Mucosa of stomach (tissue), 1 donor: ENCODE results near the gene AQP9.
"Not testable (repeated sequence)": the region's sequence is repeated elsewhere in the genome, so short reads cannot be mapped to it uniquely, and the experiment has no call there.

Experiments
- H3K27me3 ChIP-seq: one replicate; pipeline ENCODE4 v1.7.0; 2013; ENCODE audit warnings: mild to moderate bottlenecking, low read length; ENCODE audit not compliant: control insufficient read depth, insufficient read depth
- H3K36me3 ChIP-seq: one replicate; pipeline ENCODE4 v1.7.0; 2013; ENCODE audit warnings: low read length; ENCODE audit not compliant: control insufficient read depth, insufficient read depth
- H3K4me1 ChIP-seq: one replicate; pipeline ENCODE4 v1.7.0; 2013; ENCODE audit warnings: mild to moderate bottlenecking, low read length; ENCODE audit not compliant: control insufficient read depth, insufficient read depth
- H3K4me3 ChIP-seq: one replicate; pipeline ENCODE4 v1.7.0; 2013; ENCODE audit warnings: low read length
- H3K9ac ChIP-seq: one replicate; pipeline ENCODE4 v1.7.0; 2013; ENCODE audit warnings: mild to moderate bottlenecking, low read length, moderate library complexity
- H3K9me3 ChIP-seq: one replicate; pipeline ENCODE4 v1.7.0; 2013; ENCODE audit warnings: mild to moderate bottlenecking, low read length, moderate library complexity; ENCODE audit not compliant: control insufficient read depth
- donor health status: Pancreatic carcinoma.

Gene AQP9

DNA sequence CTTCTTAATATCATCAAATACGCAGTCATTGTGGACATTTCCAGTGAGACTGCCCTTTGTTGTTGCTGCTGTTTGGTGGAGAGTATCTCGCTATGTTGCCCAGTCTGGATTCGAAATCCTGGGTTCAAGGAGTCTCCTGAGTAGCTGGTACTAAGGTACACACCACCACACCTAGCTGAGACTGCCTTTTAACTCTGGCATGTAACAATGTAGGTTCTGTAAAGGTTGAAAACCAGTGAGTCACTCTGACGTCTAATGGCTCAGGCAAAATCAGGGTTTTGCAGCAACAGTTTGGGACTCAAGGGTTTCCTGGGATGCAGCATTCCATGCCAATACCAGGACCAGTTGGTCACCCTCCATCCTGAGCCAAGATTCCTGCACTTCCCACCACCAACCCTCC lies 52.2 kb downstream of the AQP9 start:
- Histone ChIP-seq H3K4me1 (no peaks in the 10 kb centered on the region), H3K27me3 (peaks cover 6% of the 10 kb centered on the region), H3K4me3 (no peak overlapping the region), H3K9me3 (no peaks in the 10 kb centered on the region), H3K36me3 (no peaks in the 10 kb centered on the region), H3K9ac (no peak overlapping the region)

DNA sequence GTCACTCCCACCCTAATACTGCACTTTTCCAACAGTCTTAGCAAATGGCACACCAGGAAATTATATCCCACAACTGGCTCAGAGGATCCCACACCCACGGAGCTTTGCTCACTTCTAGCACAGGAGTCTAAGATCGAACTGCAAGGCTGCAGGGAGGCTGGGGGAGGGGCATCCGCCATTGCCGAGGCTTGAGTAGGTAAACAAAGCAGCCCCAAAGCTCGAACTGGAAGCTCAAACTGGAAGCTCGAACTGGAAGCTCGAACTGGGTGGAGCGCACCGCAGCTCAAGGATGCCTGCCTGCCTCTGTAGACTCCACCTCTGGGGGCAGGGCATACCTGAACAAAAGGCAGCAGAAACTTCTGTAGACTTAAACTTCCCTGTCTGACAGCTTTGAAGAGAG lies 55.5 kb downstream of the AQP9 start:
- H3K9ac ChIP-seq, H3K27me3 ChIP-seq, H3K9me3 ChIP-seq, H3K4me3 ChIP-seq, H3K4me1 ChIP-seq, H3K36me3 ChIP-seq: not testable (repeated sequence)

DNA sequence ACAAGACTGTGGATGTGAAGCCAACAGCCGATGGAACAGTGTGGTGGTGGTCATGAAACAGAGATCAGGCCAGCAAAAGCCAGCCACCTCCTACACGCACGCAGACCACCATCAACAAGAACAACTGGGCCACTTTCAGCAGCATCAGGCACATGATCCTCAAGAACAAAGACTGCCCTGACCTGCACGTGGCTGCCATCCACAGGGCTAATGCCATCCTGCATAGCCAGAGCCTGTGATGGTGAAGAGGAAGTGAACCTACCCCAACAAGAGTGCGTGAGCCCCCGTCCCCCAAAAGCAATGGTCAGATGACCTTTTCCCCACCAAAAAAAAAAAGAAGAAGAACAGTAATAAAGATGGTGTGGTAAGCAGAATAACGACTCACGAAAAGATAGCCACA lies 62.6 kb downstream of the AQP9 start:
- Histone ChIP-seq H3K36me3 (no peaks in the 10 kb centered on the region), H3K4me3 (no peak overlapping the region), H3K9me3 (no peaks in the 10 kb centered on the region)

DNA sequence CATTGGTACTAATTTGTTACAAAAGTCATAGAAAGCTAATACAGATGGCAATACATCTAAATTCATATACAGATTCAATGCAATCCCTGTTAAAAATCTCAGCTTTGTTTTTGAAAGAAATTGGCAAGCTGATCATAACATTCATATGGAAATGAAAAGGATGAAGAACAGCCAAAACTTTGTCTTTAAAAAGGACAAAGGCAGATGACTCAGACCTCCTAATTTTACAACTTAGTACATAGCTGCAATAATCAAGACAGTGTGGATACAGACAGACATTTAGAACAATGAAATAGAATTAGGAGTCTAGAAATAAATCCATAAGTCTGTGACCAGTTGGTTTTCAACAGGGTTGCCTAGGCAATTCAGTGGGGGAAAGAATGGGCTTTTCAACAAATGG lies 63.3 kb downstream of the AQP9 start:
- no peaks in the 10 kb centered on the region for H3K9me3 ChIP-seq
- no peaks in the 10 kb centered on the region for H3K4me1 ChIP-seq
- no peaks in the 10 kb centered on the region for H3K27me3 ChIP-seq
- H3K9ac ChIP-seq, result no peak overlapping the region
- no peaks in the 10 kb centered on the region for H3K36me3 ChIP-seq
- no peak overlapping the region for H3K4me3 ChIP-seq

More for the DNA sequence above, 62.6 kb downstream of the AQP9 start:
- no peaks in the 10 kb centered on the region for H3K27me3 ChIP-seq
- H3K9ac ChIP-seq, result no peak overlapping the region
- no peaks in the 10 kb centered on the region for H3K4me1 ChIP-seq

DNA sequence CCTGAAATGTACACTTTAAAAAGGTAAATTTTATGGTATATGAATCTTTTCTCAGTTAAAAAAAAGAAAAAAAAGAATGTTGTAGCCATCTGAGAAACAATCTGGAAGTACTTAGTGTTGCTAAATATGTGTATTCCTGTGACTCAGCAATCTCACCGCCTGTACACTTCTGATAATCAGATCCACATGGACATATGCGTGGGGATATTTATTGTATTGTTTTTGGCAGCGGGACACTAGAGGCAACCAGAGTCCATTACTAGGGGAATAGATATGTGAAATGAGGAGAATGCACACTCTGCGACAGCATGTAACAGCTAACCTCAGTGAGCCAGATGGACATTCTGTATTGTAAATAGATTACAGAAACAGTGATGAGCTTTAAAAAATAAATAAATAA lies 65.4 kb downstream of the AQP9 start:
- Histone ChIP-seq H3K9ac (no peak overlapping the region), H3K36me3 (no peaks in the 10 kb centered on the region), H3K27me3 (no peaks in the 10 kb centered on the region), H3K4me3 (no peak overlapping the region), H3K4me1 (no peaks in the 10 kb centered on the region), H3K9me3 (no peaks in the 10 kb centered on the region)

DNA sequence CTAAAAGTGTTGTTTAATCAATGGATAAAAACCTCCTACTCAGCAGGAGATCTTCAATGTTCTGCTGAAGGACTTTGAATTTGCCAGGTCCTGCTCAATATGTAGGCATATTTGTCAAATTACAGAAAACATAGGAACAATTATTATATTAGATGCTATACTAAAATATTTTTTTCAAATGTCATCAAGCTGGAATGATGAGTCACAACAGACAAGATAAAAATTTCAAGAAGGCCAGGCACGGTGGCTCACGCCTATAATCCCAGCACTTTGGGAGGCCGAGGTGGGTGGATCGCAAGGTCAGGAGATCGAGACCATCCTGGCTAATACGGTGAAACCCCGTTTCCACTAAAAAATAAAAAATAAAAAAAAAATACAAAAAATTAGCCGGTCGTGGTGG lies 68.0 kb downstream of the AQP9 start:
- Histone ChIP-seq H3K9ac (no peak overlapping the region), H3K4me1 (no peaks in the 10 kb centered on the region), H3K36me3 (no peaks in the 10 kb centered on the region), H3K27me3 (no peaks in the 10 kb centered on the region), H3K4me3 (no peak overlapping the region), H3K9me3 (no peaks in the 10 kb centered on the region)

DNA sequence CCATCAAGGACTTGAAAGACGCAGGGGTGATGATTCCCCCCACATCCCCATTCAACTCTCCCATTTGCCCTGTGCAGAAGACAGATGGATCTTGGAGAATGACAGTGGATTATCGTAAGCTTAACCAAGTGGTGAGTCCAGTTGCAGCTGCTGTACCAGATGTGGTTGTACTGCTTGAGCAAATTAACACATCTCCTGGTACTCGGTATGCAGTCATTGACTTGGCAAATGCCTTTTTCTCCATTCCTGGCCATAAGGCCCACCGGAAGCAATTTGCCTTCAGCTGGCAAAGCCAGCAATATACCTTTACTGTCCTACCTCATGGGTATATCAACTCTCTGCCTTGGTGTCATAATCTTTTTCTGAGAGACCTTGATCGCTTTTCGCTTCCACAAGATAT lies 70.0 kb downstream of the AQP9 start:
- H3K9me3 ChIP-seq, H3K4me1 ChIP-seq, H3K4me3 ChIP-seq, H3K9ac ChIP-seq, H3K36me3 ChIP-seq, H3K27me3 ChIP-seq: not testable (repeated sequence)

DNA sequence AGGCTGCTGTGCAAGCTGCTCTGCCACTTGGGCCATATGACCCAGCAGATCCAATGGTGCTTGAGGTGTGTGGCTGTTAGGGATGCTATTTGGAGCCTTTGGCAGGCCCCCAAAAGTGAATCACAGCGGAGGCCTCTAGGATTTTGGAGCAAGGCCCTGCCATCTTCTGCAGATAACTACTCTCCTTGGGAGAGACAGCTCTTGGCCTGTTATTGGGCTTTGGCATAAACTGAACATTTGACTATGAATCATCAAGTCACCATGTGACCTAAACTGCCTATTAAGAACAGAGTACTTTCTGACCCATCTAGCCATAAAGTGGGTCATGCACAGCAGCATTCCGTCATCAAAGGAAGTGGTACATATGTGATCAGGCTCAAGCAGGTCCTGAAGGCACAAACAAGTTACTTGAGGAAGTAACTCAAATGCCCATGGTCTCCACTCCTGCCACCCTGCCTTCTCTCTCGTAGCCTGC lies 70.9 kb downstream of the AQP9 start:
- not testable (repeated sequence) for H3K36me3 ChIP-seq, H3K9me3 ChIP-seq, H3K4me3 ChIP-seq, H3K9ac ChIP-seq, H3K4me1 ChIP-seq, H3K27me3 ChIP-seq

DNA sequence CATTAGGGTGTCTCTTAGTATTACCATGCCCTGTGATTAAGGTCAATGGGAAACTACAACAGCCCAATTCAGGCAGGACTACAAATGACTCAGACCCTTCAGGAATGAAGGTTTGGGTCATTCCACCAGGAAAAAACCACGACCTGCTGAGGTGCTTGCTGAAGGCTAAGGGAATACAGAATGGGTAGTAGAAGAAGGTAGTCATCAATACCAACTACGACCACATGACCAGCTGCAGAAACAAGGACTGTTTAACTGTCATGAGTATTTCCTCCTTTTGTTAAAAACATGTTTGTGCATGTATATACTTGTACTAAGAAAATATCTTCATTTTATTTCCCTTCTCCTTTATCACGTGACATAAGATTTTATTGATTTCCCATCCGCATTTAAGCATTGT lies 71.8 kb downstream of the AQP9 start:
- H3K9me3 ChIP-seq, H3K27me3 ChIP-seq, H3K4me3 ChIP-seq, H3K9ac ChIP-seq, H3K36me3 ChIP-seq, H3K4me1 ChIP-seq: not testable (repeated sequence)

DNA sequence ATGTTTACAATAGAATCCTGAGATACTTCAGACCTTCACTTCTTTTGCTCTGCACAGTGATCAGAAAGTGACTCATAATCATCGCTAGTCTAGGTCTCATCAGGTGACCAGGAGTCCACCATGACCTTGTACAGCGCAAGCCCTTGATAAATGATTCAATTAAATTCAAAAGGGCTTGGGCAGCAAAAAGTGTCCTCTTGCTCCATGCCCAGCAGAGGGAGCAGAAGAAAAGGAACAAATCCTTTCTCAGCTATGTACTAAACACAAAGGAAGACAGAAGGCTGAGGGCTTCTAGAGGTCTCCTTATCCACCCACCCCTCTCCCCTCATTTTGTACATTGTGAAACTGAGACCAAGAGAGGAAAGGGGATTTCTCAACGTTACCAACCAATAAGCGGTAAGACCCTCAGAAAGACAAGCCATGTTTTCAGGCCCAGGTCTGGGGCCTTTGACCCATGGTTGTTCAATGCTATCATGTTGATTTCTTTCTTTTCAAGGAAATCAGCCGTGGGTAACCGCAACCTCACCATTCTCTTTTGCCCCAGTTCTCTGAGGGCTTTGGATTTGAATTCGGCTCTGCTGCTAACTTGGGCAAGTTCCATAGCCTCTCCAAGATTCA lies 74.8 kb downstream of the AQP9 start:
- Histone ChIP-seq H3K27me3 (no peaks in the 10 kb centered on the region), H3K9ac (no peak overlapping the region), H3K9me3 (no peaks in the 10 kb centered on the region), H3K4me1 (no peaks in the 10 kb centered on the region), H3K4me3 (no peak overlapping the region), H3K36me3 (no peaks in the 10 kb centered on the region)

DNA sequence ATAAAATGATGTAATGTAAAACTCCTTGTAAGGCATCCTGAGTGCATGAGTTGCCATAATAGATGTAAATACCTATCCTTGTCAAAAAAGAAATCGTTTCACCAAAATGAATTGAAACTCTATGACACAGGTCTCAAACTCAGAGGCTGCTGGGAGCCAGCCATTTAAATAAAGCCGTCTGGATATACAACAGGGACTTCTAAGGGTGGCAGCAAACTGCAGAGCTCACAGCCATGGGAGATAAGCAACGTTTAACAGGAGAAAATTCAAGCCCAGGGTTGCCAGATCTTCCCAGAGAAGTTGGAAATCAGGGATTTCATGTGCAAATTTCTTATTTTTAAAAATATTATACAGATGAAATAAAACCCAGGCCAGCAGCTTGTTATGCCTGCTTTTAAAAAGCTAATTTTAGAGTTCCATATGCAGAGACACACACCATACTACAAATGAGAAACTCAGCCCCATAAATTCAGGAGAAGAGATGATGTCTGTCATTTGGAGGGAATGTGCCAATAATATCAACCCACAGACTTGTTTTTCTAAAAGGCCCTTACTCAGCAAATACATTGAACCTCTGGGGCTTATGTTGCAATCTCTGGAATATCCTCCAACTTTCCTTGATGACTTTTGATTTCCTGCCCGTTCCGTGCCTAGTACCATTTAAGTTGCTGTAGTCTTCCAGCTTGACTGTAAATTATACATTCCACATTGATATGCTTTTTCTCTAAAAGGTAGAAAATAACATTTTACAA lies 75.6 kb downstream of the AQP9 start:
- H3K36me3 ChIP-seq, result no peaks in the 10 kb centered on the region
- no peaks in the 10 kb centered on the region for H3K4me1 ChIP-seq
- H3K9me3 ChIP-seq, result no peaks in the 10 kb centered on the region
- no peaks in the 10 kb centered on the region for H3K27me3 ChIP-seq
- H3K4me3 ChIP-seq, result no peak overlapping the region
- H3K9ac ChIP-seq, result no peak overlapping the region

DNA sequence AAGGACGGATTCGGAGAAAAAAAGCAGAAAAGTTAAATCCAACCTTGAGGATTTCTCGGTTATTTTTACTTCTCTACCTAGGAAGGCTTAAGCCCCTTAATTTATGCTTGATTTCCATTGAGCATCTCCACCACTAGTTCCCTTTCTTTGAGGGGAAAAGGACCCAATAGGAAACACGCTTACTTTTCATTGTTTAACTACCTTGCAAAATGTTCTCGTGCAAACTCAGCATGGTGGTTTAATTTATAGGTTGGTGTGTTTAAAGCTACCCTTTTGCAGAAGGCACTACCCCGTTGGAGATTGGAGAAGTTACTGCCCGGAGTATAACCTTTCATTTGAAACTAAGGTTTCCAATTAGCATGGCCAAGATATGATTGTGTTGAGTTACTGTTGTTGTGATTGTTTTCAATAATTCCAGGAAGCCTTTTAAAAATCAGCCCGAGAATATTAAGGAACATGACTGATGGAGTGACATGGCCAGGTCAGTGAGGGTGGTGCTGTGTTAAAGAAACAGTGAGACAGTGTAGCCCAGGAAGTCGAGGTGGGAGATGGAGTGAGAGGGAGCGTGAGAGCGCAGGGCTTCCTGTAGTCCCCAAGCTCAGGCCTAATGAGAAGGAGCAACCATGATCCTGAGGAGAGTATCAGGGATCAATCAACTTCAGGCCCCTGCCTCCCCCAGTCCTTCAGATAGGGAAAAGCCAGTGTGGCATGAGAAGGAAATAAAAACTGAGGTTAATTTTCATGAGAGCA lies 76.6 kb downstream of the AQP9 start:
- H3K9me3 ChIP-seq, result no peaks in the 10 kb centered on the region
- H3K36me3 ChIP-seq, result no peaks in the 10 kb centered on the region
- H3K4me3 ChIP-seq, result no peak overlapping the region
- H3K4me1 ChIP-seq, result no peaks in the 10 kb centered on the region
- H3K9ac ChIP-seq, result no peak overlapping the region
- no peaks in the 10 kb centered on the region for H3K27me3 ChIP-seq
